ENCODE results near the gene CRADD. TPM values are rescaled to one million over a fixed set of nuclear protein-coding genes. Genes with fewer than 3 reads are reported as not detected.
"Not testable (repeated sequence)": the region's sequence is repeated elsewhere in the genome, so short reads cannot be mapped to it uniquely, and the experiment has no call there.

CRADD gene
- total RNA-seq, 3 donors from 2014 or later: 24.0 to 49.8 (median 44.2) TPM

DNA sequence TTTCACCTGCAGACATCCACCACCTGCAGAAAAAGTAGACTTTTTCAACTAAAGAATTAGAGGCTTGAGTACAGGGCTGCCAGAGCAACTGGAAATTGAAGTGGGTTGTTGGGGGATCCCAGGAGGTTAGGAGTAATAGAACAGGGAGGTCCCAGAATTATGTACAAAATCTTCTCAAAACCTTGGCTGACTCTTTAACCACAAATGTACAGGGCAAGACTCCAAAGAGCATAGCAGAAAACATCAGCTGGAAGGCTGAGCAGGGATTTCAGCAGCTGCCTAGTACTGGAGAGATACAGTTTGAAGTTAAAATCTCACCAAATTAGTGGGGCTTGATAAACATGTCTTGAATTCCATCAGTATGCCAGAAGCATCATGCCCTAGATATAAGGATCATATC is 191.6 kb downstream of the CRADD start:
- Histone ChIP-seq H3K9me3 (peaks cover 18 to 38% of the 10 kb centered on the region in 2 donors), H3K27me3 (no peaks in the 10 kb centered on the region), H3K36me3 (no peaks in the 10 kb centered on the region), H3K4me1 (no peaks in the 10 kb centered on the region), H3K27ac (no peak overlapping the region), H3K4me3 (no peak overlapping the region)
- intact Hi-C loops (cut with DNase I; ENCODE audit: low total_unique reads): no loop called here
- no peak for DNase-seq (ENCODE audit: low spot score in 2 of 2)
- TF ChIP-seq, protein P1, sequence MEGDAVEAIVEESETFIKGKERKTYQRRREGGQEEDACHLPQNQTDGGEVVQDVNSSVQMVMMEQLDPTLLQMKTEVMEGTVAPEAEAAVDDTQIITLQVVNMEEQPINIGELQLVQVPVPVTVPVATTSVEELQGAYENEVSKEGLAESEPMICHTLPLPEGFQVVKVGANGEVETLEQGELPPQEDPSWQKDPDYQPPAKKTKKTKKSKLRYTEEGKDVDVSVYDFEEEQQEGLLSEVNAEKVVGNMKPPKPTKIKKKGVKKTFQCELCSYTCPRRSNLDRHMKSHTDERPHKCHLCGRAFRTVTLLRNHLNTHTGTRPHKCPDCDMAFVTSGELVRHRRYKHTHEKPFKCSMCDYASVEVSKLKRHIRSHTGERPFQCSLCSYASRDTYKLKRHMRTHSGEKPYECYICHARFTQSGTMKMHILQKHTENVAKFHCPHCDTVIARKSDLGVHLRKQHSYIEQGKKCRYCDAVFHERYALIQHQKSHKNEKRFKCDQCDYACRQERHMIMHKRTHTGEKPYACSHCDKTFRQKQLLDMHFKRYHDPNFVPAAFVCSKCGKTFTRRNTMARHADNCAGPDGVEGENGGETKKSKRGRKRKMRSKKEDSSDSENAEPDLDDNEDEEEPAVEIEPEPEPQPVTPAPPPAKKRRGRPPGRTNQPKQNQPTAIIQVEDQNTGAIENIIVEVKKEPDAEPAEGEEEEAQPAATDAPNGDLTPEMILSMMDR (IDR thresholded peaks at IDR 0.05): no peak

DNA sequence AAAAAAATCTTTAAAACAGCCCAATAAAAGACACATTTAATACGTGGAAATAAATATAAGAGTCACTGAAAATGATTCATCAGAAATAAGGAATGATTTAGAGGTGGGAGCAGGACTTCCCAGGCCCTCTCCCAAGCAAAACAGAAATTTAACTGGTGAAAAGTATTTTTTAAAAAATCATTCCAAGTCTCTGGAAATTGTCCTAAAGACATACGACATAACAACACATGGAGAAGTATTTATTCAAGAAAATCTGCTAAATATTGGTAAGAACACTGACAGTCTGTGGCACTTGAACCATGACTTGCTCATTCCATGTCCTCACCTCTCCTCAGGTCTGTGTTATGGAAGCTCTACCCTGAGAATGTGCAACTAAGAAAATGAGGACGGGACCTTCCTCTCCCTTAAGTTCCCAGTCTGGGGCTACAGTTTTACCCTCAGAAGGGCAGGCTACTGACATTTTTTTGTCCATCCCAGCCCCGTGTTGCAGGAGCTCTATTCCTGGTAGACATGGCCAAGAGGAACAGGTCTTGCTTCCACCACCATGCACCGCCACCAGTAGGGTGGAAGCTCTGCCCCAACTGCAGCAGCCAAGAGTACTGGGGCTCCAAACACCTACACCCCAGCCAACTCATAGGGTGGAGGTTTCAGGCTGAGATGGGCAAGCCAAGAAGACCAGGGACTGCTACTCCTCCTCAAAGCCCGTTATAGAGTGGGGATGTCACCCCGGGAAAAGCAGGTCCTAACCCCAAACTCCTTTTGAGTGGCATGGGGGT is 193.0 kb downstream of the CRADD start:
- TF ChIP-seq, protein P1 (IDR thresholded peaks at IDR 0.05): no peak
- TF ChIP-seq POLR2A (IDR thresholded peaks at IDR 0.05): no peak
- Histone ChIP-seq H3K27ac (no peak overlapping the region), H3K4me1 (no peaks in the 10 kb centered on the region), H3K9me3 (peaks cover 13 to 40% of the 10 kb centered on the region in 2 donors), H3K36me3 (no peaks in the 10 kb centered on the region), H3K27me3 (no peaks in the 10 kb centered on the region), H3K4me3 (no peak overlapping the region)
- no peak for DNase-seq (ENCODE audit: low spot score in 2 of 2)
- intact Hi-C loops (cut with DNase I; ENCODE audit: low total_unique reads): loop anchor here (2.0 kb wide), 1 partner anchor 211 kb away; no protein-coding TSS in a partner anchor

DNA sequence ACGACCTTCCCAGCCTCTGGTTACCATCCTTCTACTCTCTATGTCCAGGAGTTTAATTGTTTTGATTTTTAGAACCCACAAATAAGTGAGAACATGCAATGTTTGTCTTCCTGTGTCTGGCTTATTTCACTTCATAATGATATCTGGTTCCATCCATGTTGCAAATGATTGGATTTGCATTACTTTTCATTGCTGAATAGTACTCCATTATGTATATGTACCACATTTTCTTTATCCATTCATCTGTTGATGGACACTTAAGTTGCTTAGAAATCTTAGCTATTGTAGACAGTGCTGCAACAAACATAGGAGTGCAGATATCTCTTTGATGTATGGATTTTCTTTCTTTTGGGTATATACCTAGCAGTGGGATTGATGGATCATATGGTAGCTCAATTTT is 194.4 kb downstream of the CRADD start:
- H3K27me3 ChIP-seq; H3K4me1 ChIP-seq; H3K27ac ChIP-seq; H3K36me3 ChIP-seq; DNase-seq (ENCODE audit: low spot score in 2 of 2); H3K4me3 ChIP-seq: not testable (repeated sequence)
- intact Hi-C loops (cut with DNase I; ENCODE audit: low total_unique reads): loop anchor here (2.0 kb wide), 1 partner anchor 209 kb away; no protein-coding TSS in a partner anchor
- H3K9me3 ChIP-seq: peaks cover 10 to 37% of the 10 kb centered on the region in 2 donors

DNA sequence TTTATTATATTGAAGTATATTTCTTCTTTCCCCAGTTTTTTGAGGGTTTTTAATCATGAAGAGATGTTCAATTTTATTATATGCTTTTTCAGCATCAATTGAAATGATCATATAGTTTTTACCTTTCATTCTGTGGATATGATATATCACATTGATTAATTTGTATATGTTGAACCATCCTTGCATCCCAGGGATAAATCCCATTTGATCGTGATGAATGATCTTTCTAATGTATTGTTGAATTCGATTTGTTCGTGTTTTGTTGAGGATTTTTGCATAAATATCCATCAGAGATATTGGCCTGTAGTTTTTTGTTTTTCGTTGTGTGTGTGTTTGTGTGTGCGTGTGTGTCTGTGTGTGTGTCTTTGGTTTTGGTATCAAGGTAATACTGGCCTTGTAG is 196.4 kb downstream of the CRADD start:
- intact Hi-C loops (cut with DNase I; ENCODE audit: low total_unique reads): no loop called here
- no peaks in the 10 kb centered on the region for H3K4me1 ChIP-seq
- no peak for DNase-seq (ENCODE audit: low spot score in 2 of 2)
- H3K4me3 ChIP-seq: no peak overlapping the region
- no peaks in the 10 kb centered on the region for H3K27me3 ChIP-seq
- H3K27ac ChIP-seq: no peak overlapping the region
- H3K9me3 ChIP-seq: peaks cover 10 to 39% of the 10 kb centered on the region in 2 donors
- TF ChIP-seq POLR2A (IDR thresholded peaks at IDR 0.05) (no peak), POLR2AphosphoS5 (IDR thresholded peaks at IDR 0.05) (no peak)
- TF ChIP-seq, protein P1 (IDR thresholded peaks at IDR 0.05): no peak
- H3K36me3 ChIP-seq: no peaks in the 10 kb centered on the region

DNA sequence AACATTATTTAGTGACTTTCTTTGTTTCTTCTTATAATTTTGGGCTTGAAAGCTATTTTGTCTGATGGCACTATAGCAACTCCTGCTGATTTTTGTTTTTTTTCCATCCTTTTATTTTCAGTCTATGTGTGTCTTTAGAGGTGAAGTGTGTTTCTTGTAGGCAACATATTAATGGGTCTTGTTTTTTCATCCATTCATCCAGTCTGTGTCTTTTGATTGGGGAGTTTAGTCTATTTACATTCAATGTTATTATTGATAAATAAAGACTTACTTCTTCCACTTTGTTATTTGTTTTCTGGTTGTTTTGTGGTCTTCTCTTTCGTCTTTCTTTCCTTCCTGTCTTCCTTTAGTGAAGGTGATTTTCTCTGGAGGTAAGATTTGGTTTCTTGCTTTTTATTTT is 198.0 kb downstream of the CRADD start:
- no peaks in the 10 kb centered on the region for H3K27me3 ChIP-seq
- no peak overlapping the region for H3K27ac ChIP-seq
- TF ChIP-seq POLR2A (IDR thresholded peaks at IDR 0.05) (no peak), POLR2AphosphoS5 (IDR thresholded peaks at IDR 0.05) (no peak)
- TF ChIP-seq, protein P1 (IDR thresholded peaks at IDR 0.05): no peak
- H3K36me3 ChIP-seq: no peaks in the 10 kb centered on the region
- no peaks in the 10 kb centered on the region for H3K4me1 ChIP-seq
- no peak for DNase-seq (ENCODE audit: low spot score in 2 of 2)
- H3K4me3 ChIP-seq: no peak overlapping the region
- intact Hi-C loops (cut with DNase I; ENCODE audit: low total_unique reads): no loop called here
- H3K9me3 ChIP-seq: peaks cover 6 to 39% of the 10 kb centered on the region in 2 donors
